ENCODE data around the gene AP3B1.

DNA sequence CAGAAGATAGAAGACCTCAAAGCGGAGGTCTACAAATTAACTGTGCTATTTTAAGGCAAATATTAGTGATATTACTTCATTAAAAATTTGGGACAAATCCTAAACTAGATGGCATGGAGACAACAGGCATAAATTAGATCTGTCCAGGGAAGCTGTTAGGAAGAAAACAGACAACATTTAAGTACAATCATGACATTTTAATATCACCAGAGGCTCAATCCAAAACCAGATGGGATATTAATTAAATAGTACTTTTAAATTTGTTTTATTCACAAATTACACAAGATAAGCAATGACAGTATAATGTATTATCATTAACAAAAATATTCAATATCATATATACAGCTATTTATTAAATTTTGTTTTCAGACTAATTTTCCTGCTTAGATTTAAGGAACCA lies 161.1 kb downstream of the AP3B1 start:
- TF ChIP-seq, protein P1, sequence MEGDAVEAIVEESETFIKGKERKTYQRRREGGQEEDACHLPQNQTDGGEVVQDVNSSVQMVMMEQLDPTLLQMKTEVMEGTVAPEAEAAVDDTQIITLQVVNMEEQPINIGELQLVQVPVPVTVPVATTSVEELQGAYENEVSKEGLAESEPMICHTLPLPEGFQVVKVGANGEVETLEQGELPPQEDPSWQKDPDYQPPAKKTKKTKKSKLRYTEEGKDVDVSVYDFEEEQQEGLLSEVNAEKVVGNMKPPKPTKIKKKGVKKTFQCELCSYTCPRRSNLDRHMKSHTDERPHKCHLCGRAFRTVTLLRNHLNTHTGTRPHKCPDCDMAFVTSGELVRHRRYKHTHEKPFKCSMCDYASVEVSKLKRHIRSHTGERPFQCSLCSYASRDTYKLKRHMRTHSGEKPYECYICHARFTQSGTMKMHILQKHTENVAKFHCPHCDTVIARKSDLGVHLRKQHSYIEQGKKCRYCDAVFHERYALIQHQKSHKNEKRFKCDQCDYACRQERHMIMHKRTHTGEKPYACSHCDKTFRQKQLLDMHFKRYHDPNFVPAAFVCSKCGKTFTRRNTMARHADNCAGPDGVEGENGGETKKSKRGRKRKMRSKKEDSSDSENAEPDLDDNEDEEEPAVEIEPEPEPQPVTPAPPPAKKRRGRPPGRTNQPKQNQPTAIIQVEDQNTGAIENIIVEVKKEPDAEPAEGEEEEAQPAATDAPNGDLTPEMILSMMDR (IDR thresholded peaks at IDR 0.05), result no peak
- no peak for TF ChIP-seq TEAD4 (CRISPR knock-in tag; IDR thresholded peaks at IDR 0.05)
- no peak for TF ChIP-seq NR2C2 (CRISPR knock-in tag; IDR thresholded peaks at IDR 0.05)
- no peak for TF ChIP-seq NFYB (CRISPR knock-in tag; conservative IDR thresholded peaks at IDR 0.05; ENCODE audit: low read depth)
- TF ChIP-seq, protein P2, sequence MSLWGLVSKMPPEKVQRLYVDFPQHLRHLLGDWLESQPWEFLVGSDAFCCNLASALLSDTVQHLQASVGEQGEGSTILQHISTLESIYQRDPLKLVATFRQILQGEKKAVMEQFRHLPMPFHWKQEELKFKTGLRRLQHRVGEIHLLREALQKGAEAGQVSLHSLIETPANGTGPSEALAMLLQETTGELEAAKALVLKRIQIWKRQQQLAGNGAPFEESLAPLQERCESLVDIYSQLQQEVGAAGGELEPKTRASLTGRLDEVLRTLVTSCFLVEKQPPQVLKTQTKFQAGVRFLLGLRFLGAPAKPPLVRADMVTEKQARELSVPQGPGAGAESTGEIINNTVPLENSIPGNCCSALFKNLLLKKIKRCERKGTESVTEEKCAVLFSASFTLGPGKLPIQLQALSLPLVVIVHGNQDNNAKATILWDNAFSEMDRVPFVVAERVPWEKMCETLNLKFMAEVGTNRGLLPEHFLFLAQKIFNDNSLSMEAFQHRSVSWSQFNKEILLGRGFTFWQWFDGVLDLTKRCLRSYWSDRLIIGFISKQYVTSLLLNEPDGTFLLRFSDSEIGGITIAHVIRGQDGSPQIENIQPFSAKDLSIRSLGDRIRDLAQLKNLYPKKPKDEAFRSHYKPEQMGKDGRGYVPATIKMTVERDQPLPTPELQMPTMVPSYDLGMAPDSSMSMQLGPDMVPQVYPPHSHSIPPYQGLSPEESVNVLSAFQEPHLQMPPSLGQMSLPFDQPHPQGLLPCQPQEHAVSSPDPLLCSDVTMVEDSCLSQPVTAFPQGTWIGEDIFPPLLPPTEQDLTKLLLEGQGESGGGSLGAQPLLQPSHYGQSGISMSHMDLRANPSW (CRISPR knock-in tag; conservative IDR thresholded peaks at IDR 0.05; ENCODE audit: low read depth), result no peak
- TF ChIP-seq, protein P3, sequence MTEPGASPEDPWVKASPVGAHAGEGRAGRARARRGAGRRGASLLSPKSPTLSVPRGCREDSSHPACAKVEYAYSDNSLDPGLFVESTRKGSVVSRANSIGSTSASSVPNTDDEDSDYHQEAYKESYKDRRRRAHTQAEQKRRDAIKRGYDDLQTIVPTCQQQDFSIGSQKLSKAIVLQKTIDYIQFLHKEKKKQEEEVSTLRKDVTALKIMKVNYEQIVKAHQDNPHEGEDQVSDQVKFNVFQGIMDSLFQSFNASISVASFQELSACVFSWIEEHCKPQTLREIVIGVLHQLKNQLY (CRISPR knock-in tag; IDR thresholded peaks at IDR 0.05), result no peak
